Activated naive CD8-positive, alpha-beta T cell (primary cell): ENCODE results near the gene DNAJC8.
A peak's percentile ranks its signal among the peaks of the same experiment; 100 is the strongest.

Experiments used
- H3K27ac Mint-ChIP-seq: one replicate; pipeline ENCODE4 v1.8.0; 2021; ENCODE audit warnings: mixed read lengths
- H3K27me3 Mint-ChIP-seq: one replicate; pipeline ENCODE4 v1.8.0; 2021; ENCODE audit warnings: mixed read lengths
- H3K36me3 Mint-ChIP-seq: one replicate; pipeline ENCODE4 v1.8.0; 2021; ENCODE audit warnings: mixed read lengths
- H3K4me1 Mint-ChIP-seq: one replicate; pipeline ENCODE4 v1.8.0; 2021; ENCODE audit warnings: low read depth, mixed read lengths
- H3K4me3 Mint-ChIP-seq: one replicate; pipeline ENCODE4 v1.8.0; 2021; ENCODE audit warnings: mild to moderate bottlenecking, mixed read lengths
- H3K9me3 Mint-ChIP-seq: one replicate; pipeline ENCODE4 v1.8.0; 2021; ENCODE audit warnings: low read depth, mixed read lengths

Gene DNAJC8

GRCh38 chr1:28241638-28242241, 8.9 kb upstream of the DNAJC8 start:
- Mint-ChIP-seq H3K4me3 (no peak overlapping the region), H3K36me3 (no peaks in the 10 kb centered on the region), H3K27ac (no peak overlapping the region), H3K4me1 (peaks cover 31% of the 10 kb centered on the region), H3K9me3 (no peaks in the 10 kb centered on the region), H3K27me3 (no peaks in the 10 kb centered on the region)

GRCh38 chr1:28240024-28240423, 7.2 kb upstream of the DNAJC8 start:
- Mint-ChIP-seq H3K27me3 (no peaks in the 10 kb centered on the region), H3K4me1 (peaks cover 25% of the 10 kb centered on the region), H3K4me3 (no peak overlapping the region), H3K36me3 (no peaks in the 10 kb centered on the region), H3K9me3 (no peaks in the 10 kb centered on the region), H3K27ac (no peak overlapping the region)

GRCh38 chr1:28239004-28239403, 6.2 kb upstream of the DNAJC8 start:
- H3K27me3 Mint-ChIP-seq, result no peaks in the 10 kb centered on the region
- no peaks in the 10 kb centered on the region for H3K36me3 Mint-ChIP-seq
- no peaks in the 10 kb centered on the region for H3K9me3 Mint-ChIP-seq
- H3K4me3 Mint-ChIP-seq, result no peak overlapping the region
- H3K27ac Mint-ChIP-seq, result peak overlapping the region; percentile 34
- peaks cover 17% of the 10 kb centered on the region for H3K4me1 Mint-ChIP-seq

GRCh38 chr1:28236656-28237322, 4.0 kb upstream of the DNAJC8 start:
- Mint-ChIP-seq H3K4me1 (peaks cover 20% of the 10 kb centered on the region), H3K4me3 (no peak overlapping the region), H3K27ac (no peak overlapping the region), H3K9me3 (no peaks in the 10 kb centered on the region), H3K36me3 (no peaks in the 10 kb centered on the region), H3K27me3 (no peaks in the 10 kb centered on the region)

GRCh38 chr1:28235755-28236655, 3.2 kb upstream of the DNAJC8 start, which contains the start of gene ATP5IF1:
ATP5IF1 (plus strand) TSS chr1:28236124; CDS start chr1:28236184, 60 bp downstream.
- Mint-ChIP-seq H3K27me3 (no peaks in the 10 kb centered on the region), H3K9me3 (no peaks in the 10 kb centered on the region), H3K4me1 (peaks cover 23% of the 10 kb centered on the region), H3K4me3 (no peak within 1 kb of the TSS), H3K36me3 (no peaks in the 10 kb centered on the region), H3K27ac (no peak within 1 kb of the TSS)

GRCh38 chr1:28233264-28233606, 406 bp upstream of the DNAJC8 start:
- Mint-ChIP-seq H3K4me3 (peak overlapping the region; percentile 97), H3K9me3 (no peaks in the 10 kb centered on the region), H3K4me1 (peaks cover 34% of the 10 kb centered on the region), H3K27me3 (no peaks in the 10 kb centered on the region), H3K36me3 (no peaks in the 10 kb centered on the region), H3K27ac (peak overlapping the region; percentile 29)

- Mint-ChIP-seq H3K4me3 (peak overlapping the region; percentile 97), H3K9me3 (no peaks in the 10 kb centered on the region), H3K36me3 (no peaks in the 10 kb centered on the region), H3K27ac (no peak overlapping the region), H3K27me3 (no peaks in the 10 kb centered on the region), H3K4me1 (peaks cover 34% of the 10 kb centered on the region)
These were observed 2.8 kb downstream of the DNAJC8 start for GRCh38 chr1:28229996-28230395.

- Mint-ChIP-seq H3K4me3 (no peak overlapping the region), H3K27me3 (no peaks in the 10 kb centered on the region), H3K36me3 (no peaks in the 10 kb centered on the region), H3K9me3 (no peaks in the 10 kb centered on the region), H3K4me1 (peaks cover 32% of the 10 kb centered on the region), H3K27ac (no peak overlapping the region)
These were observed 3.7 kb downstream of the DNAJC8 start for GRCh38 chr1:28229089-28229488.

GRCh38 chr1:28213315-28213714, 19.5 kb downstream of the DNAJC8 start:
- H3K36me3 Mint-ChIP-seq, result peaks cover 4% of the 10 kb centered on the region
- peaks cover 1% of the 10 kb centered on the region for H3K4me1 Mint-ChIP-seq
- H3K27ac Mint-ChIP-seq, result no peak overlapping the region
- no peak overlapping the region for H3K4me3 Mint-ChIP-seq
- no peaks in the 10 kb centered on the region for H3K9me3 Mint-ChIP-seq
- H3K27me3 Mint-ChIP-seq, result no peaks in the 10 kb centered on the region

- Mint-ChIP-seq H3K4me3 (no peak overlapping the region), H3K36me3 (peaks cover 10% of the 10 kb centered on the region), H3K4me1 (peaks cover 1% of the 10 kb centered on the region), H3K9me3 (no peaks in the 10 kb centered on the region), H3K27ac (no peak overlapping the region), H3K27me3 (no peaks in the 10 kb centered on the region)
These were observed 23.1 kb downstream of the DNAJC8 start for GRCh38 chr1:28209700-28210099.

- Mint-ChIP-seq H3K27ac (no peak overlapping the region), H3K27me3 (no peaks in the 10 kb centered on the region), H3K4me3 (no peak overlapping the region), H3K36me3 (peaks cover 10% of the 10 kb centered on the region), H3K4me1 (peaks cover 1% of the 10 kb centered on the region), H3K9me3 (no peaks in the 10 kb centered on the region)
These were observed 23.9 kb downstream of the DNAJC8 start for GRCh38 chr1:28208818-28209441.

- H3K4me1 Mint-ChIP-seq, result peaks cover 17% of the 10 kb centered on the region
- H3K27ac Mint-ChIP-seq, result no peak overlapping the region
- H3K27me3 Mint-ChIP-seq, result no peaks in the 10 kb centered on the region
- H3K9me3 Mint-ChIP-seq, result no peaks in the 10 kb centered on the region
- no peak overlapping the region for H3K4me3 Mint-ChIP-seq
- H3K36me3 Mint-ChIP-seq, result peaks cover 27% of the 10 kb centered on the region
These were observed 27.6 kb downstream of the DNAJC8 start for GRCh38 chr1:28205243-28205642.

- Mint-ChIP-seq H3K36me3 (peaks cover 39% of the 10 kb centered on the region), H3K27me3 (no peaks in the 10 kb centered on the region), H3K27ac (peak overlapping the region; percentile 89), H3K9me3 (peaks cover 5% of the 10 kb centered on the region), H3K4me1 (peaks cover 40% of the 10 kb centered on the region), H3K4me3 (peak overlapping the region; percentile 71)
These were observed 32.5 kb downstream of the DNAJC8 start for GRCh38 chr1:28200234-28200873.

GRCh38 chr1:28199328-28200233, 33.2 kb downstream of the DNAJC8 start:
- H3K4me1 Mint-ChIP-seq, result peaks cover 40% of the 10 kb centered on the region
- peak overlapping the region; percentile 87 for H3K4me3 Mint-ChIP-seq
- peaks cover 38% of the 10 kb centered on the region for H3K36me3 Mint-ChIP-seq
- peaks cover 5% of the 10 kb centered on the region for H3K9me3 Mint-ChIP-seq
- peak overlapping the region; percentile 98 for H3K27ac Mint-ChIP-seq
- no peaks in the 10 kb centered on the region for H3K27me3 Mint-ChIP-seq
